Uterus (tissue), 4 donors: ENCODE results near the gene CYB561. TPM values are rescaled to one million over a fixed set of nuclear protein-coding genes. Genes with fewer than 3 reads are reported as not detected.

Experiments
- DNase-seq, 2 donors: peaks; one replicate each; pipeline ENCODE4 v3.0.0-alpha.2; 2019 to 2020
- H3K27ac ChIP-seq, 2 donors: fragments of 200-600 bp; sonication (generic); 1 replicate in 1 of 2; 2 replicates in 1 of 2; pipeline ENCODE4 v1.5.1; 2016 to 2018
- H3K27me3 ChIP-seq, 2 donors: fragments of 200-600 bp; sonication (generic); one replicate each; pipeline ENCODE4 v1.5.1; 2018 to 2019; ENCODE audit warnings: control low read depth in 1 of 2
- H3K36me3 ChIP-seq, 2 donors: fragments of 200-600 bp; sonication (generic); one replicate each; pipeline ENCODE4 v1.5.1; 2019; ENCODE audit warnings: control low read depth in 1 of 2
- H3K4me1 ChIP-seq, 2 donors: fragments of 200-600 bp; sonication (generic); one replicate each; pipeline ENCODE4 v1.5.1; 2018 to 2019; ENCODE audit warnings: control low read depth in 1 of 2
- H3K4me3 ChIP-seq, 2 donors: fragments of 200-600 bp; sonication (generic); 1 replicate in 1 of 2; 2 replicates in 1 of 2; pipeline ENCODE4 v1.5.1; 2018 to 2019; ENCODE audit warnings: mild to moderate bottlenecking in 1 of 2
- H3K9me3 ChIP-seq, 2 donors: fragments of 200-600 bp; sonication (generic); one replicate each; pipeline ENCODE4 v1.5.1; 2019; ENCODE audit warnings: control low read depth in 1 of 2
- CTCF ChIP-seq, 4 experiments: fragments of 200-600 bp in 2 of 4; fragments of 450-650 bp in 2 of 4; sonication (generic) in 2 of 4; IDR thresholded peaks; one replicate each; pipeline ENCODE4 v1.5.1; 2016 to 2019; ENCODE audit warnings: antibody characterized with exemption in 4 of 4, mild to moderate bottlenecking in 2 of 4, moderate library complexity in 1 of 4
- POLR2A ChIP-seq, 2 donors: fragments of 450-650 bp; IDR thresholded peaks; one replicate each; pipeline ENCODE4 v1.6.1; 2016; ENCODE audit warnings: antibody characterized with exemption in 2 of 2, mild to moderate bottlenecking in 1 of 2, moderate library complexity in 1 of 2
- intact Hi-C: fragments of 100-400 bp; cut with DNase I; formaldehyde crosslinking; loops from one replicate; pipeline ENCODE4 v1.15.1; 2023; ENCODE audit warnings: low total_unique reads
- total RNA-seq, 4 donors: library from RNA; depleted of rRNA in 3 of 4; stranded (reverse); fragments of >200 nt in 3 of 4; gene quantifications; one replicate each; pipeline versions ENCODE4 v1.1.0 to v1.2.4, GENCODE V29; 2014 to 2023
- donor health status: DM: yes; HTN: yes; CAD: no.

CYB561 gene
- total RNA-seq, 4 donors from 2014 or later = 15.0 to 19.5 (median 16.5) TPM

DNA sequence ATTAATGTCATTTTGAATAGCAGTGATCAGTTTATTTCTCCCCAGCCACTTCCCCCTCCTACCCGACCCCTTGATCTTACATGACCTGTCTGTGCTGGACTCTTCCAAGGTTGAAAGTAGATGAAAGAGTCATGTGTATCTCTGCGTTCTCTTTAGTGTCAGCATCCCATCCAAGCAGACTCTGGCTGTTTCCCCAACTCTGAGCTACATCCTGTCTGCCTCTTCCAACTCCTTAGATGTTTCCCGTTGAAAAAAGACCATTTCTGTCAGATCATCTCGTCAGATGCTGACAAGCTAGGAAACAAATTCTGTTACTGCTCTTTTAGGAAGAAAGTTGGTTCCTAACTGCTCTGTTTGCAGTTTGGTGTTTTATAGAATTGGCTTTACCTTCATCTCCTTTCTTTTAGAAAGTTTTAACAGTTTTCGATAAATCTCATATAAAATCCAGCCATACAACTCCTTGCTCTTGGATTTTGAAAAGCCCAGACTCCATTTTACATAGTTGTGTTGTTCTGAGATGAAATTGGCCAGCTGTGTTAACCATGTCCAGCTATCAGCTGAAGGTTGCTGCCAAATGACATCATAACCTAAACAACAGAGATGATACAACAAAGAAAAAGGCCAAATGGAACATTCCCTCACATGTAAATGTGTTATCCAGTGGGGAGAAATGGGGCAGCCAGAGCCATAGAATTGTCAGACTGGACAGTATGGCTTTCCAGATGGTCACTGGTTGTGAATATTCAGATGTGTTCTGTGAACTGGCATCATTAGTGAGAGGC is 43.5 kb downstream of the CYB561 start:
- Histone ChIP-seq H3K27ac (peak overlapping the region; percentile 17 to 60), H3K4me3 (no peak overlapping the region), H3K4me1 (no peaks in the 10 kb centered on the region), H3K27me3 (no peaks in the 10 kb centered on the region), H3K36me3 (no peaks in the 10 kb centered on the region), H3K9me3 (no peaks in the 10 kb centered on the region)
- DNase-seq = no peak
- intact Hi-C loops = no loop called here
- TF ChIP-seq POLR2A (IDR thresholded peaks at IDR 0.05) (no peak), CTCF (IDR thresholded peaks at IDR 0.05) (no peak)

GRCh38 chr17:63399856-63400255 is 46.2 kb downstream of the CYB561 start:
- Histone ChIP-seq H3K9me3 (no peaks in the 10 kb centered on the region), H3K4me3 (no peak overlapping the region), H3K4me1 (no peaks in the 10 kb centered on the region), H3K27ac (no peak overlapping the region), H3K27me3 (no peaks in the 10 kb centered on the region), H3K36me3 (no peaks in the 10 kb centered on the region)
- TF ChIP-seq POLR2A (IDR thresholded peaks at IDR 0.05) (no peak), CTCF (IDR thresholded peaks at IDR 0.05) (no peak)
- peak; percentile 32 to 51 for DNase-seq
- intact Hi-C loops = no loop called here

DNA sequence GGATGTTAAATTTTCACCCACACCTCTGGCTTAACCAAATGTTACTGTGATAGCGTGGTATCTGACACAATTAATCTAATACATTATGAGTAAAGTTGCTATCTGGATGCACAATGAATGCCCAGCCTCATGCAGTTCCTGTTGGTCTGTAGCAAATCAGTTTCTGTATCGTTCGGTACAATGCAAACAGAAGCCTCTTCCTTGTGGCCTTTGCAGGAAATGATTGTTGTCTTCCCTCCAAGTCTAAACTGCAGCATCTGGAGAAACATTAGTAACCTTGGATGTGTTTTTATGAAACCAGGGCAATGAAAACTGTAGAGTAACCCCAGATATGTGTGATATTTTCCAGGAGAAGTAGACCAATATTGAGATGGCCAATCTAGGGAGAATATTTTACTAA is 46.8 kb downstream of the CYB561 start:
- Histone ChIP-seq H3K9me3 (no peaks in the 10 kb centered on the region), H3K4me3 (no peak overlapping the region), H3K27ac (peak overlapping the region in 1 of 2 donors; percentile 11), H3K4me1 (no peaks in the 10 kb centered on the region), H3K27me3 (no peaks in the 10 kb centered on the region), H3K36me3 (no peaks in the 10 kb centered on the region)
- TF ChIP-seq POLR2A (IDR thresholded peaks at IDR 0.05) (no peak), CTCF (IDR thresholded peaks at IDR 0.05) (no peak)
- DNase-seq = no peak
- intact Hi-C loops = no loop called here

DNA sequence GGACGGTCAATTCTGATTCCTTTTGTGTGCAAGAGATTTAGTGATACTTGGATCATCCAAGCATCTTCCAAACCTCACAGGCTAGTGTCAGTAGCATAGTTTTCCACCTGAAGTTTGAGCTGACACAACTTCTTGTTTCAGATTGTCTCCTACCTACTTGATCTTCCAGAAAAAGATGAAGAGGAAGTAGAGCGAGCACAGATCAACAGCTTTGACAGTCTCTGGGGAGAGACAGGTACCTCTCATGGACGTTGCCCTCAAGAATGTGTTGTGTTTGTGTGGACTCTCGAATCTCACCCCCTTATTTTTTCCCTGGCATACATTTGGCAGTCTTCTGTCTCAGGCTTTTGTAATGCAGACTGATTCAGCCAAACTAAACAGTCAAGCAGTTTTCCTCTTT is 47.4 kb downstream of the CYB561 start:
- H3K27me3 ChIP-seq = no peaks in the 10 kb centered on the region
- TF ChIP-seq POLR2A (IDR thresholded peaks at IDR 0.05) (no peak), CTCF (IDR thresholded peaks at IDR 0.05) (no peak)
- H3K4me1 ChIP-seq = no peaks in the 10 kb centered on the region
- no peaks in the 10 kb centered on the region for H3K9me3 ChIP-seq
- H3K27ac ChIP-seq = no peak overlapping the region
- H3K4me3 ChIP-seq = no peak overlapping the region
- intact Hi-C loops = no loop called here
- DNase-seq = no peak
- H3K36me3 ChIP-seq = no peaks in the 10 kb centered on the region

DNA sequence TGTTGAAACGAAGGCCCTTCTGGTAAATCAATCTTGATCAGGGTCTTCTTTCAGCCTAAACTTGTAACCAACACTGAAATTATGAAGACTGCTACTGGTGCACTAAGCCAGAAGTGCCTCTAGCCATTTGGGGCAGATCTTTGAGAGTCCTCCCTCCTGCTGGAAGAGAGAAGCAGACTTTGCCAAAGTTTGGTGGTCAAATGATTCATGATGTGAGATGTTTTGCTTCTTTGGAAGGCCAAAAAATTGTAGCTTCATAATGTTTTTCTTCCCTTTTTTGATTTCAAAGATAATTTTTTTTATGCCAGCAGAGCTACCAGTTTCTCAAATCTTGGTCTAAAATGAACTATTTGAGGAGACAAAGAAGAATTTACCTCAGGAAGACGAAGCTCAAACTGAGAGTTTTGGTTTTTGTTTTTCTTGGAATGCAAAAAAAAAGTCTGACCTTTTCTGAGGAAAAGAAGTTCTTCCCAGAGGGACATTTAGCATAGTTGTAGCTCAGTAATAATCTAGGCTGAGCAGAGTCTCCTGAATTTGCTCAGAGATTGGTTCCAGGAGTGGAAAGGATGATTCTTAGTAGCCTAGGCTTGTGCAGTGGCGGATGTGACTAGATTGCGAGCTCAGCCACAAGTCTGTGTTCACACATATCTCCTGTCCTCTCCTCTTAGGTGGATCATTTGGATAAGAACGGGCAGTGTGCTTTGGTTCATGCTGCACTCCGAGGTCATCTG is 50.9 kb downstream of the CYB561 start:
- Histone ChIP-seq H3K27ac (no peak overlapping the region), H3K4me3 (no peak overlapping the region), H3K27me3 (no peaks in the 10 kb centered on the region), H3K36me3 (no peaks in the 10 kb centered on the region), H3K4me1 (no peaks in the 10 kb centered on the region), H3K9me3 (no peaks in the 10 kb centered on the region)
- intact Hi-C loops = no loop called here
- no peak for TF ChIP-seq POLR2A (IDR thresholded peaks at IDR 0.05)
- TF ChIP-seq CTCF (IDR thresholded peaks at IDR 0.05) = no peak
- DNase-seq = no peak
